ENCODE data around the gene EGLN3.

- TF ChIP-seq CTCF (IDR thresholded peaks at IDR 0.05; ENCODE audit: low read depth, low read length, poor library complexity, severe bottlenecking) (no peak), EZH2phosphoT487 (IDR thresholded peaks at IDR 0.05; ENCODE audit: borderline replicate concordance, low read length) (no peak)
These were observed 7.6 kb downstream of the EGLN3 start for GRCh38 chr14:33943096-33943883.

Measured in DOHH2 (cell line).